ENCODE measurements around the gene RAP1A. TPM values are rescaled to one million over a fixed set of nuclear protein-coding genes. Genes with fewer than 3 reads are reported as not detected.

Gene RAP1A
- polyA plus RNA-seq, 1 of the 3 experiments (the other 2 are of a cell fraction), result 17.7 TPM

GRCh38 chr1:111751906-111752575, 132.5 kb downstream of the RAP1A start:
- TF ChIP-seq, protein P1, sequence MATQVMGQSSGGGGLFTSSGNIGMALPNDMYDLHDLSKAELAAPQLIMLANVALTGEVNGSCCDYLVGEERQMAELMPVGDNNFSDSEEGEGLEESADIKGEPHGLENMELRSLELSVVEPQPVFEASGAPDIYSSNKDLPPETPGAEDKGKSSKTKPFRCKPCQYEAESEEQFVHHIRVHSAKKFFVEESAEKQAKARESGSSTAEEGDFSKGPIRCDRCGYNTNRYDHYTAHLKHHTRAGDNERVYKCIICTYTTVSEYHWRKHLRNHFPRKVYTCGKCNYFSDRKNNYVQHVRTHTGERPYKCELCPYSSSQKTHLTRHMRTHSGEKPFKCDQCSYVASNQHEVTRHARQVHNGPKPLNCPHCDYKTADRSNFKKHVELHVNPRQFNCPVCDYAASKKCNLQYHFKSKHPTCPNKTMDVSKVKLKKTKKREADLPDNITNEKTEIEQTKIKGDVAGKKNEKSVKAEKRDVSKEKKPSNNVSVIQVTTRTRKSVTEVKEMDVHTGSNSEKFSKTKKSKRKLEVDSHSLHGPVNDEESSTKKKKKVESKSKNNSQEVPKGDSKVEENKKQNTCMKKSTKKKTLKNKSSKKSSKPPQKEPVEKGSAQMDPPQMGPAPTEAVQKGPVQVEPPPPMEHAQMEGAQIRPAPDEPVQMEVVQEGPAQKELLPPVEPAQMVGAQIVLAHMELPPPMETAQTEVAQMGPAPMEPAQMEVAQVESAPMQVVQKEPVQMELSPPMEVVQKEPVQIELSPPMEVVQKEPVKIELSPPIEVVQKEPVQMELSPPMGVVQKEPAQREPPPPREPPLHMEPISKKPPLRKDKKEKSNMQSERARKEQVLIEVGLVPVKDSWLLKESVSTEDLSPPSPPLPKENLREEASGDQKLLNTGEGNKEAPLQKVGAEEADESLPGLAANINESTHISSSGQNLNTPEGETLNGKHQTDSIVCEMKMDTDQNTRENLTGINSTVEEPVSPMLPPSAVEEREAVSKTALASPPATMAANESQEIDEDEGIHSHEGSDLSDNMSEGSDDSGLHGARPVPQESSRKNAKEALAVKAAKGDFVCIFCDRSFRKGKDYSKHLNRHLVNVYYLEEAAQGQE (IDR thresholded peaks at IDR 0.05; ENCODE audit: low read depth, low read length), result no peak
- TF ChIP-seq, protein P2, sequence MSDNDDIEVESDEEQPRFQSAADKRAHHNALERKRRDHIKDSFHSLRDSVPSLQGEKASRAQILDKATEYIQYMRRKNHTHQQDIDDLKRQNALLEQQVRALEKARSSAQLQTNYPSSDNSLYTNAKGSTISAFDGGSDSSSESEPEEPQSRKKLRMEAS (IDR thresholded peaks at IDR 0.05; ENCODE audit: low read depth), result no peak
- no peak for TF ChIP-seq FOSL2 (IDR thresholded peaks at IDR 0.05; ENCODE audit: borderline replicate concordance, low read depth)
- no peaks in the 10 kb centered on the region for H3K36me3 ChIP-seq (replicated peaks in 1 of 2; ENCODE audit: control insufficient read depth in 1 of 2, insufficient read depth in 2 of 2, low read length in 1 of 2)
- H3K4me1 ChIP-seq (ENCODE audit: control insufficient read depth in 1 of 2, insufficient read depth in 2 of 2, low read depth in 1 of 2, low read length in 1 of 2), result peaks cover 7 to 22% of the 10 kb centered on the region in 2 experiments; a peak in 3 of 4 replicates
- no peaks in the 10 kb centered on the region for H4K20me1 ChIP-seq (ENCODE audit: insufficient read depth)
- no peaks in the 10 kb centered on the region for H3K27me3 ChIP-seq (ENCODE audit: insufficient read depth)
- H3F3A ChIP-seq (replicated peaks; ENCODE audit: insufficient read depth), result peaks cover 9% of the 10 kb centered on the region
- DNase-seq, result no peak
- no peak overlapping the region for H3K4me2 ChIP-seq
- no peak overlapping the region for H2AFZ ChIP-seq (ENCODE audit: low read depth)
- H3K9me2 ChIP-seq, result no peaks in the 10 kb centered on the region
- ChIA-PET POLR2A (interaction anchor here (3.7 kb wide), 1 partner anchor 13 kb away, joined by 19 read pairs; the partner anchor contains the start of gene INKA2), CTCF (interaction anchor here (8.3 kb wide), 1 partner anchor 39 kb away, joined by 72 read pairs; no protein-coding TSS in a partner anchor)
- H3K79me2 ChIP-seq (ENCODE audit: insufficient read depth), result peaks cover 13% of the 10 kb centered on the region
- 60% methylated on average over 2 of the region's 2 CpGs for WGBS (ENCODE audit: low lambda C conversion rate)
- no peak overlapping the region for H3K9ac ChIP-seq
- H3K27ac ChIP-seq (ENCODE audit: low read depth in 2 of 2, low read length in 1 of 2), result no peak overlapping the region
- no peaks in the 10 kb centered on the region for H3K9me3 ChIP-seq
- H3K4me3 ChIP-seq (ENCODE audit: low read depth in 2 of 2, low read length in 1 of 2), result no peak overlapping the region

DNA sequence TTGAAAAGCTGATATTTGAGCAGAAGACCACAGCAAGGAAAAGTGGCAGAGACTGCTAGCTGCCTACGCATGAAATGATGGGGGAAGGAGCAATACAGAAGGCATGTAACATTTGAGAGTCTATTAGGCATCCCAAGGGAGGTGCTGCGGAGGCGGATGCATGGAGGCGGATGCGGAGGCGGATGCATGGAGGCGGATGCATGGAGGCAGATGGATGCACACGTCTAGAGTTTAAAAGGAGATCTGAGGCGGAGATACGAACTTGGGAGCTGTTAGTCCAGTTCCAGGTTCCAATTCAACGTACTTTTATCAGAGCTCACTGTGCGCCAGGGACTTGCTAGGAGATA, 135.4 kb downstream of the RAP1A start:
- peak overlapping the region; percentile 96 to 99 for H3K27ac ChIP-seq (ENCODE audit: low read depth in 2 of 2, low read length in 1 of 2)
- POLR2A ChIA-PET, result interaction anchor here (0.6 to 3.2 kb wide), 6 partner anchors 8 to 791 kb away, joined by 3 to 15 read pairs (median 4); partner anchors contain the start of genes INKA2 and LRIF1

More for the DNA sequence above, 135.4 kb downstream of the RAP1A start:
- peak overlapping the region; percentile 92 for H3K9ac ChIP-seq
- H3K4me1 ChIP-seq (ENCODE audit: control insufficient read depth in 1 of 2, insufficient read depth in 2 of 2, low read depth in 1 of 2, low read length in 1 of 2), result peaks cover 9 to 11% of the 10 kb centered on the region in 2 experiments; a peak in 3 of 4 replicates
- H3K27me3 ChIP-seq (ENCODE audit: insufficient read depth), result no peaks in the 10 kb centered on the region
- no peaks in the 10 kb centered on the region for H3K9me2 ChIP-seq
- H4K20me1 ChIP-seq (ENCODE audit: insufficient read depth), result no peaks in the 10 kb centered on the region
- WGBS (ENCODE audit: low lambda C conversion rate), result 2% methylated on average over 12 of the region's 12 CpGs
- TF ChIP-seq RCOR1 (IDR thresholded peaks at IDR 0.05; ENCODE audit: low read length), result no peak
- TF ChIP-seq MXI1 (IDR thresholded peaks at IDR 0.05; ENCODE audit: low read depth, low read length), result peak; percentile 52; the same call in 1 of the 2 replicates
- TF ChIP-seq NRF1 (IDR thresholded peaks at IDR 0.05; ENCODE audit: low read depth, low read length), result no peak
- TF ChIP-seq SIN3A (IDR thresholded peaks at IDR 0.05; ENCODE audit: borderline replicate concordance, low read depth, low read length), result no peak
- peak; percentile 35; the same call in 1 of the 2 replicates for TF ChIP-seq GATA2 (CRISPR knock-in tag; IDR thresholded peaks at IDR 0.05)
- TF ChIP-seq YY1 (IDR thresholded peaks at IDR 0.05; ENCODE audit: low read depth), result peak; percentile 41; the same call in 1 of the 2 replicates
- TF ChIP-seq, protein P2 (IDR thresholded peaks at IDR 0.05; ENCODE audit: low read depth), result peak; percentile 40; the same call in 1 of the 2 replicates
- no peak for TF ChIP-seq IRF3 (IDR thresholded peaks at IDR 0.05; ENCODE audit: low read depth, low read length)
- no peaks in the 10 kb centered on the region for H3K9me3 ChIP-seq
- CTCF ChIA-PET, result interaction anchor here (0.6 to 5.2 kb wide), 18 partner anchors 9 to 314 kb away, joined by 3 to 48 read pairs (median 5); partner anchors contain the start of gene INKA2
- peak overlapping the region; percentile 96 to 99 for H3K4me3 ChIP-seq (ENCODE audit: low read depth in 2 of 2, low read length in 1 of 2)
- H2AFZ ChIP-seq (ENCODE audit: low read depth), result peak overlapping the region; percentile 97
- H3F3A ChIP-seq (replicated peaks; ENCODE audit: insufficient read depth), result peaks cover 9% of the 10 kb centered on the region
- DNase-seq, result peak; percentile 79
- H3K4me2 ChIP-seq, result peak overlapping the region; percentile 83
- H3K79me2 ChIP-seq (ENCODE audit: insufficient read depth), result peaks cover 39% of the 10 kb centered on the region
- H3K36me3 ChIP-seq (replicated peaks in 1 of 2; ENCODE audit: control insufficient read depth in 1 of 2, insufficient read depth in 2 of 2, low read length in 1 of 2), result peaks cover 10 to 12% of the 10 kb centered on the region in 2 experiments
